HG02588 (cell line): ENCODE data around the gene ADCY6.

Experiments
- ATAC-seq: cut with Tn5 transposase; IDR thresholded peaks from one replicate; pipeline ENCODE4 v1.9.1; 2021; ENCODE audit warnings: mild to moderate bottlenecking, moderate library complexity; ENCODE audit not compliant: unreplicated experiment

ADCY6 gene

GRCh38 chr12:48788854-48789775, at the start of gene ADCY6:
Gene ADCY6, minus strand, starts transcription at chr12:48789089. Its CDS starts 5,655 bp downstream, at chr12:48783434.
- ATAC-seq, result no peak

DNA sequence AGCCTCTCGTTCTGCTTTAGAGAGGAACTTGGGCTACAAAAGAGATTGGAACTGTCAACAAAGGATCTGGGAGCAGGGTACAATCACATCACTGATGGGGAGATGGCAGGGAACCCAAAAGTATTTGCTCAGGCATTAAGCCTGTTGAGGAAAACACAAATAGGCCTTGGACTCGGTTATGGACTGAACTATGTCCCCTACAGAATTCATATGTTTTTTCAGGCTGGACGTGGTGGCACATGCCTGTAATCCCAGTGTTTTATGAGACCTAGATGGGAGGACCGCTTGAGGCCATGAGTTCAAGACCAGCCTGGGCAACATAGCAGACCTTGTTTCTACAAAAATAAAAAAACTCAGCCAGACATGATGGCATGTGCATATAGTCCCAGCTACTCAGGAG, 49.2 kb upstream of the ADCY6 start:
- no peak for ATAC-seq

- ATAC-seq, result no peak
These were observed 43.6 kb upstream of the ADCY6 start for GRCh38 chr12:48832321-48833060.

DNA sequence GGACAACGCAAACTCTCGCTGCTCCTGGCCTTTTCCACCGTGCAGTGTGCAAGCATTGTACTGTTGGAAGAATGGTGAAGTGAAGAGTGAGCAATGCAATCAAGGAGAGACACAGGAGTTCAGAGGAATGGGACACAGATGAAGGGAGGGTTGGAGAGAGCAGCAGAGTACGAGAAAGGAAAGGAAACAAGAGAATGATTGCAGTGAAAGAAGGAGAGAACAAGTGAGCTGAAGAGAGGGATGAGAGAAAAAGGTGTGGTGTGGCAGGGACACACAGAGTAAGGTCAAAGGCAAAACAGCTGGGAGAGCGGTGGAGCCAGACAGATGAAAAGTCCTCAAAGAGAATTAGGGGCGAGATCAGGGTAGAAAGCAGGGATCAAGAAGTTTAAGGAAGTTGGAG, 42.4 kb upstream of the ADCY6 start:
- no peak for ATAC-seq

DNA sequence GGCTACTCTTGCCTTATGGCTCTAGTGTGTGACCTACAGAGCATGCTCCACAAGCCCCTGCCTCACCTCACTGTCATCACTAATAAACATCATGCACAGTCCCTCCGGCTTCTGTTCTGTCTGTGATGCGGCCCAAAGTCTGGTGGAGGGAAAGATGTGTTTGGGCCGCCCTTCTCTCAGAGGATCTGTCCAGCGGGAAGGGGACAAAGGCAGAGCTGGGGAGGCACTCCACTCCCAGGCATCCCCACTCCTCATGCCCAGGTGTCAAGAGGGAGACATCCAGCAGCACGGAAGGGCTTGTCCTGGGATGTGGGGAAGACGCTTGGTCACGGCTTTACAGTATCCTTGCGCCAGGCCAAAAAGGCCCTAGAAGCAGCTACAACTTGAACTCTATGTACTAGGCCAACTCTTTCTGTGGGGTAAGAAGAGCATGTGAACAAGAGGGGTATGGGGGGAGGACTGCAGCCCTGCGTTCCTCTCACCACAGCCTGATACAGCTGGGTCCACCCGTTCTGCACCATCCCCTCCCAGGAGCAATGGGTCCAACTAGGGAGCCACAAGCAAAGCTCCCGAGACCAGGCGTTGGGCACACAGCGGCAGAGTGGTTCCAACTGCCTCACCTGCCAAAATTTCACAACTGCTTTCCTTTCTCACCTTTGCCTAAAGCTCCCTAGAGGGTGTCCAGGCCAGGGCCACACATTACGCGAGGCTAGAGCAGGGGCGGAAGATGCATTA, 40.1 kb upstream of the ADCY6 start:
- ATAC-seq, result no peak

DNA sequence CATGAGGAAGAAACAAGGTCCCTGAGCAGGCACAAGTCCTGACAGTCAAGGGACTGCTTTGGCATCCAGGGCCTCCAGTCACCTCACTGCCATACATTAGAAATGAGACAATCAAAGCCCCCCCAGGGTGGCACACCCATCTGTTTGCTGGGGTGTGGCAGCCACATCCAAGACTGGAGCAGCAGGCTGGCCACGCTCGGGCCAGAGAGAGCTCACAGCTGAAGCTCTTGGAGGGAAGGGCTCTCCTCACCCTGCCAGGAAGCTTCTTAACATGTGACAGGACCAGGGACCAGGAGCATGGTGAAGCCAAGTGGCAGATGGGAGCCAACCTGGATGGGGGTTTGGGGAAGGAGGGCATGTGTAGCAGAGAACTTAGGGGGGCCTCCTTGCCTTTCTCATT, 39.4 kb upstream of the ADCY6 start:
- no peak for ATAC-seq

DNA sequence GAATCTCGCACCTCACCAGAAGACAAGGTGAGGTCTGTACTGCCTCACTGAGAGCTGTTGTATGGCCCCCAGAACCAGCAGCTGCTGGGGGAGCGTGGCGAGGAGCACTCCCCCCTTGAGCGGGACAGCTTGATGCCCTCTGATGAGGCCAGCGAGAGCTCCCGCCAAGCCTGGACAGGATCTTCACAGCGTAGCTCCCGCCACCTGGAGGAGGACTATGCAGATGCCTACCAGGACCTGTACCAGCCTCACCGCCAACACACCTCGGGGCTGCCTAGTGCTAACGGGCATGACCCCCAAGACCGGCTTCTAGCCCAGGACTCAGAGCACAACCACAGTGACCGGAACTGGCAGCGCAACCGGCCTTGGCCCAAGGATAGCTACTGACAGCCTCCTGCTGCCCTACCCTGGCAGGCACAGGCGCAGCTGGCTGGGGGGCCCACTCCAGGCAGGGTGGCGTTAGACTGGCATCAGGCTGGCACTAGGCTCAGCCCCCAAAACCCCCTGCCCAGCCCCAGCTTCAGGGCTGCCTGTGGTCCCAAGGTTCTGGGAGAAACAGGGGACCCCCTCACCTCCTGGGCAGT, 38.7 kb upstream of the ADCY6 start:
- ATAC-seq, result no peak

DNA sequence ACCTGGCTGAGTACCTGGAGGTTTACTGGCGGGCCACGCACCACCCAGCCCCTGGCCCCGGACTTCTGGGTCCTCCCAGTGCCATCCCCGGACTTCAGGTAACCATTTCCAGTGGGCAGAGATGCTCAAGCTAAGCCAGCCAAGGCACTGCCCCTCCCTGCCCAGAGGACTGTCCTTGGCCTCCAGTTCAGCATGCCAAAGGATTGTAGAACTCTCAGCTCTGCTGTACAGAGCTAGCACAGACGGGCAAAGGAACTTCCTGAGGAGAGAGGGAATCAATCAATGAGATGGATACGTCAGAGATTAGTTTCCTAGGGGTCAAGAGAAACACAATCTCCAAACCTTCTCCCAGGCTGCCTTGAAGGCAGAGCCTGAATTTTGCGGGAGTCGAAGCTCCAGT, 38.1 kb upstream of the ADCY6 start:
- no peak for ATAC-seq

DNA sequence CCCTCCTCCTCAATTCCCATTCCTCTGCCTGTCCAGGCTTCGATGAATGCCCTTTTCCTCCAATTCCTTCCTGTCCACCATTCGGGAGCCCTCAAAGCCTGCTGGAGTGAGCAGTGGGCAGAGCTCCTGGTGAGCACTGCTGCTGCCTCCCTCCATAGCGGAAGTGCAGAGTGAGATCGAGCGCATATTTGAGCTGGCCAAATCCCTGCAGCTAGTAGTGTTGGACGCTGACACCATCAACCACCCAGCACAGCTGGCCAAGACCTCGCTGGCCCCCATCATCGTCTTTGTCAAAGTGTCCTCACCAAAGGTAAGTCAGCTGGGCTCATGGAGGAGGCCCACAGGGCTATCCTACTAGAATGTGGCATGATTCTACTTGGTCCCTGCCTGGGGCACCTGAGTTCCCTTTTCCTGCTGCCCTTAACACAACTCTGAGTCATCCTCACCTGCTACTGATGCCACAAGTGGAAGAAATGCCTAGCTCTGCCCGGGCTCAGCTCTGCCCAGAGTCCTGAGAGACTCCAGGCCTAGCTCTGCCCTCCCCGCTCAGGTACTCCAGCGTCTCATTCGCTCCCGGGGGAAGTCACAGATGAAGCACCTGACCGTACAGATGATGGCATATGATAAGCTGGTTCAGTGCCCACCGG, 37.4 kb upstream of the ADCY6 start:
- ATAC-seq, result no peak

- ATAC-seq, result no peak
These were observed 36.0 kb upstream of the ADCY6 start for GRCh38 chr12:48824905-48825304.

DNA sequence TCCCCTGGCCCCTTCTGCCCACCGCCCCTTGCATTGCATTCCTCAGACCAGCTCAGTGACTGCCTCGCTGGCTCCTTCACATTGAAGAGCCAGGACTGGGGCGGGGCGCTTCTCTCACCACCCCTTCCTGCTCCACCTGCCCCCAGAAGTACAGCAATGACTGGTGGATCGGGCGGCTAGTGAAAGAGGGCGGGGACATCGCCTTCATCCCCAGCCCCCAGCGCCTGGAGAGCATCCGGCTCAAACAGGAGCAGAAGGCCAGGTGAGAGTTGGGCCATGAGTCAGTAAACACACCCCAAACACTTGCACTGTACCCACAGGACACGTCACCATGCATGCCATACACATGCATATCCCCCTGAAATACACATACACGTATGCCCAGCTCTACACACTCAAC, 35.2 kb upstream of the ADCY6 start:
- ATAC-seq, result no peak

DNA sequence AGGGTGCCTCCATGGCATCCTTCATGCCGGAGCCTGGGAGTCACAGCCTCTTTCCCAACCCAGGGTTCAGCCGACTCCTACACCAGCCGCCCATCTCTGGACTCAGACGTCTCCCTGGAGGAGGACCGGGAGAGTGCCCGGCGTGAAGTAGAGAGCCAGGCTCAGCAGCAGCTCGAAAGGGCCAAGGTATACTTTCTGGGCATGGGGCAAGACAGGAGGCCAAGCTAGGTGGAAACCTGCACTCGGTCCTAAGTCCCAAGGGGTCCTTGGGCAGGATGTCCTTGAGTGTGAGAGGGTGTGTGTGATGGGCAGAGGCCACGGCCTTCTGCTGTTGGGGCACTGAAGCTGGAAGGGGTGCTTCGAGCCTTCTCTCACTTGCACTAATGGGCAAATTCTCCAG, 34.4 kb upstream of the ADCY6 start:
- no peak for ATAC-seq

DNA sequence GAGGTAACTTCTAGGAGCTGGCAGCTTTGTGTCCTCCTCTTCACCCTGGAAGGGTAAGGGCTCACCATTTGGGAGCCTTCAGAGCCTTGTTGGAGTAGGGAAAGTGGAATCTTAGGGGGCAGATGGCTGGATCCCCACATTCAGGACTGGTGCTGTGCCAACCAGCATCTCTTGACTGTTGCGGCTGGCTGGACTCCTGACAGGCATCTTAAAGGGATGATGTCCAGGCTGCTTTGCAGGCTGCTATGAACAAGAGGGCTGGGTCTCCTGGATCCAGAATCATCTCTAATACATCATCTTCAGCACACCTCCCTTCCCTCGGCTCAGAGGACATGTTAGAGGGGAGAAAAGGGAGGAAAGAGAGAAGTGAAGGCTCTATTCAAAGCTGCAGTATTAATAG, 33.8 kb upstream of the ADCY6 start:
- no peak for ATAC-seq

GRCh38 chr12:48822139-48822538, 33.2 kb upstream of the ADCY6 start:
- no peak for ATAC-seq

GRCh38 chr12:48819986-48820725, 31.3 kb upstream of the ADCY6 start:
- no peak for ATAC-seq

- ATAC-seq, result no peak
These were observed 30.1 kb upstream of the ADCY6 start for GRCh38 chr12:48818831-48819590.

DNA sequence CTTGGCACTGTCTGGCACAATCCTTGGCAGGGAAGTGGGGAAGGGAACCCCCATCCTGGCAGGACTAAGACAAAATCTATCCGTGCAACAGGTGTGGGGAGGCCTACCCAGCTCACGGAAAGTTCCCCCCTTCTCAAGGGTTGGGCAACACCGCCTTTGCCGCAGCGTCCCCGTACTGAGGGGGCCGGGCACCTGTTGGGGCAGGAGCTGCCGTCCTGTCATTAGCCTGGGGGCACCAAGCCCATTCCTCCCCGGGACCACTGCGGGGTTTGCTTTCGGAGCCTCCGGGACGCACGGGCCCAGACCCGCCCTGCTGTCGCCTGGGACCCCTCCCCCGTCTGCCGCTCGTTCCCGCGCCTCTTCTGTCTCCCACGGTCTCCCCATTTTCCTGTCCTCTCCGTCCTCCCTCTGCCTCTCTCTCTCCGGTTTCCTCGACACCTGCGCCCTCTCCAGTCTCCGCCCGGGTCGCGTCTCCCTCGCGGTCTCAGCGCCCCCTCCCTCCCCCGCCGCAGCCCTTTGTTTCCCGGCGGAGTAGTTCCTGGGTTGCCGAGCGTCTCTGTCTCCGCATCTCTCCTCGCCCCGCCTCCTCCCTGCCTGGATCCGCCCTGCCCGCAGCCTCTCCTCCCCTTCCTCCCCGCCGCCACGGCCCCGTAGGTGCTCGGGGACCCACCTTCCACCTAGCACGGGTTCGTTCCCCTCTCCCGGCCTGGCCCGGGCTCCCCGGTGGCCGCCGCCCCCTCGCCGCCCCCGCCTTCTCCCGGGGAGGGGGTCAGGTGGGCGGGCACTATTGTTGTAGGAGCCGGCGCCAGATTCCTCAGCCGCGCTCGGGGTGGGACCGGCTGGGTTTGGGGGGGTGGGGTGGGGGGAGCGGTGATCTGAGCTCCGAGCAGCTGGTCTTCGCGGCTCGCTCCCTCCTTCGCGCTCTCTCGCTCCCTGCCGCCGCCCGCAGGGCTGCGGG, 29.3 kb upstream of the ADCY6 start, which contains the start of gene CACNB3:
Gene CACNB3, plus strand, starts transcription at position 624 of the 958 bp plus-strand sequence. CDS start 434 bp downstream, outside the sequence.
- no peak for ATAC-seq
